Daoy (cell line): Measurements from ENCODE around the gene PRB3. TPM values are rescaled to one million over a fixed set of nuclear protein-coding genes. Genes with fewer than 3 reads are reported as not detected.

Experiments
- DNase-seq: peaks from one replicate; pipeline ENCODE4 v3.0.0-alpha.2; 2015; ENCODE audit warnings: low read depth
- total RNA-seq: library from RNA; depleted of rRNA; stranded (reverse); fragments of >200 nt; shearing (Covaris generic); gene quantifications from 2 replicates; pipeline ENCODE4 v1.2.3, GENCODE V29; 2014; rRNA removed

Gene PRB3
- total RNA-seq: not detected in 2 replicates

GRCh38 chr12:11269607-11270006 is at the start of gene PRB3:
PRB3 (minus strand) TSS chr12:11269707; CDS start chr12:11269669, 38 bp downstream.
- DNase-seq: no peak

DNA sequence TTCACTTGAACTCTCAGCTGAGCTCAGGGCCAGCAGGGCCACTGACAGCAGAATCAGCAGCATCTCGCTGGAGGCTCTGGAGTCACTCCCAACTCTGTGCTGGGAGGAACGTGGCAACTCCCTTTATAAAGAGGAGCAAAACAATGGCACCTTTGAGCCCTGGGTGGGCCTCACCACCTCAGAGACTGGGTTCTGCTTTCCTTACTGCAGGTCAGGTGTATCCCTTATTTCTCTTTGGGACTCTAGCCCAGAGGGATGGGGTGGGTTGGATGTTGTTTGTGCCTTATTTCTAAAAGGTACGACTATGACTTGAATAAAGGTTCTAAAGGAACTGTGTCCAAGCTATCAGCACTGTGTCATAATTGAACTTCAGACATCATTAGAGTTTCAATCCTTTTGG is 40.8 kb upstream of the PRB3 start, which contains the start of gene PRB4:
Gene PRB4 (minus strand): TSS at position 101 of the 400 bp plus-strand sequence. CDS start 38 bp downstream, at position 63.
- DNase-seq: no peak

DNA sequence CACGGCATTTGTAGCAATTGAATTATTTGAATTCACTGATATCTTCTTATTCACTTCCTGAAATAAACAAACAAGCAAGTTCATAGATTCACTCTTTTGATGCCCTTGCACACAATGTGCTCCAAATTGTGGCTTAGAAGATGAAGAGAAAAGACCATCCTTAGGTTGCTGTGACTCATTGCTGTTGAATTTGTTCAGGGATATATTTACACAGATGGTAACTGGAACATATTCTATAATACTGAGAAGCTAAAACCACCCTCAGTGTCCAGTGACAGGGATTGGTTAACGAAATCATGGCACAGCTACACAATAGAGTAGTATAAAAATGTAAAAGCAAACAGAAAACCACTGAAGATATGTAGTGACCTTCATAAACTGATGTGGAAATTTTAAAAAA is 37.6 kb upstream of the PRB3 start:
- no peak for DNase-seq

DNA sequence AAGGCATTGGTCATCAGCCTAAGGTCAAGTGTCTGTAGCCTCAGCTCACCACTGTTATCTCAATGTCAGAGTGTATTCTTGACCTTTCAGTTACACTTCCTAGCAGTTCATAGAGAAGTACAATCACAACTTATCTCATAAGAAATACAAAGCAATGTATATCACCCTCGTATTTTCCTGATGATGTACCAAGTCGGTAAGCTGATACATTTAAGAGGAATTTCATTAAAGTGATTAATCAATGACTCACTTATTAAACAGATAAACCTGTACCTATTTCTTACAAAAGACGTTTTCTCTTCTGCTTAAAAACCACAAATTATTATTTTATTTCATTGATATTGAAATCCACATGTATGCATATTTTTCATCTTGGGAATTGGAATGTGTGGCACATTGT is 3.9 kb upstream of the PRB3 start:
- DNase-seq: no peak

DNA sequence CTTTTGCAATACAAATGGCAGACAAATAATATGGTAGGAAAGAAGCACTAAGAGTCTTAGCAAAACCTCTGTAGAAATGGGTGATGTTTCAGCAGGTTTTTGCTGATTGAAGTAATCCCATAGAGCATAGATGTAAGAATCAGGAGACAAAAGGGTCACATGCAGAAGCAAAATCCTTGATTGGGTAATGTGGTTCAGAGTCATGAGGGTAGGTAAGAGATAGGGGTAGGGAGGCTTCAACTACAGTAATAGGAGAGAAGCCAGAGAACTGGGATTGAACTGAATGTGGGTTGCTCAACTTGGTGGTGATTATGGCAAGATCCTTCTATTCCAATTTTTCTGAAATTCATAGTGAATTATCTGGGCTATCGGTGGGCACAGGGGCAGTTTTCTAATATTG is 5.0 kb downstream of the PRB3 start:
- no peak for DNase-seq

GRCh38 chr12:11246489-11246888 is 23.0 kb downstream of the PRB3 start:
- DNase-seq: no peak

DNA sequence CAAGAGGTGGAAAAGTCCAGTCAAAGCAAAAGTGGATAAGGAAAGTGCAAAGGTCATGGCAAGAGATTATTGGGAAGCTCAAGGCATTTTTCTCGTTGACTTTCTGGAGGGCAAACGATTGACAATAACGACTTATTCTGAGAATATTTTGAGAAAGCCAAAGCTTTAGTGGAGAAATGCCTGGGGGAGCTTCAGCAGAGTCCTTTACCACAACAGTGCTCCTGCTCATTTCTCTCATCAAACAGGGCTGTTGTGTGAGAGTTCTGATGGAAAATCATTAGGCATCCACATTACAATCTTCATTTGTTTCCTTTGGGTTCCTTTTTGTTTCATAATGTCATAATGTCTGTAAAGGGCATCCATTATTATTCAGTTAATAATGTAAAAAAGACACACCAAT is 26.9 kb downstream of the PRB3 start:
- no peak for DNase-seq

DNA sequence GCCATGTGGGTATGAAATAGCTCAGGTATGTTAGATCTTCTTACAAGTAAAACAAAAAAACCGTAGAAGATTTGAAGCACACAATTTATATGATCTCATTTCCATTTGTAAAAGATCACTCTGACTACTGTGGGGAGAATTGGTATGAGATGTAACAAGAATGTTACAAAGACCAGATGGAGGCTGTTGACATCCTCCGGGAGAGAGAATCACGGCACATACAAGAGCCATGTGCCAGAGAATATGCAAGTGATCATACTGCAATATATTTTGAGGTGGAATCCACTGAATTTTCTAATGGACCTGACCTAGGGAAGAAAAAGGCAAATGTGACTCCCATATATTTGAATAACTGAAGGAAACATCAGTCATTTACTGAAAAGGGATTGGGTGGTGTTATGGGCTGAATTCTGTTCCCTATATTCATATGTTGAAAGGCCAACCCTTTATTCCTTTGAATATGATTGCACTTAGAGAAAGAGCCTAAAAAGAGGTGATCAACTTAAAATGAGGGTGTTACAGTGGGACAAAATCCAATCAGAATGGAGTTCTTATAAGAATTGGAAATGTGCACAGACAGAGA is 29.1 kb downstream of the PRB3 start:
- DNase-seq: no peak

DNA sequence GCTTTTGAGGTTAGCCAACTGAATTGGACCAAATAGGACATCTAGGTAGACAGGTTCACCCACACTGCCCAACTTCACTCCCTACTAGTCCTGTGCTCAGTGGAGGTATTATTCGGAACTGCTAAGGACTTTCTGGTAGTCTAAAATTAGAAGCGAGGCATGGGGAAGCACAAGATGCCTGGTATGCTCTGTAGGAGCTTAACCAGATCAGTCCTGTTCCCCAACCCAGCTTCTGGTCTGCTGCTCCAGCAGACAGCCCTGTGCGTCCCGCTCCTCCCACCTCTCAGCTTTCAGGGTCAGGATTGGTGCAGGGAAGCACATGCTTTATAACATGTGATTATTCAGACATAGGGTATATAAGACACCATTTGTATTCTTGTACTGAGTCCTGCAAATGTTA is 31.2 kb downstream of the PRB3 start:
- DNase-seq: no peak

GRCh38 chr12:11233532-11233931 is 36.0 kb downstream of the PRB3 start:
- DNase-seq: no peak

- DNase-seq: peak; percentile 18
Observed at GRCh38 chr12:11228296-11228879, 41.1 kb downstream of the PRB3 start.

- no peak for DNase-seq
Observed at GRCh38 chr12:11227373-11227772, 42.1 kb downstream of the PRB3 start.

Other genes with a start within 250 kb of the PRB3 start
- gene TAS2R19, start 247.1 kb downstream of the PRB3 start, total RNA-seq: 9.0 TPM in 1 of 2 replicates, not detected in the other
- 0.97 TPM in 1 of 2 replicates, not detected in the other for gene TAS2R31, start 238.3 kb downstream of the PRB3 start, total RNA-seq
- not detected in 2 replicates for gene TAS2R46, start 207.4 kb downstream of the PRB3 start, total RNA-seq
- 1.6 TPM in 1 of 2 replicates, not detected in the other for gene TAS2R43, start 177.4 kb downstream of the PRB3 start, total RNA-seq
- gene TAS2R30, start 135.1 kb downstream of the PRB3 start, total RNA-seq: 0.46 TPM in 1 of 2 replicates, not detected in the other
- 7.7 and 7.9 TPM in 2 replicates for gene SMIM10L1, start 98.5 kb downstream of the PRB3 start, total RNA-seq
- not detected in 2 replicates for gene TAS2R42, start 82.8 kb downstream of the PRB3 start, total RNA-seq
- gene PRB4, start 40.7 kb upstream of the PRB3 start, total RNA-seq: not detected in 2 replicates
- gene PRB2, start 125.9 kb upstream of the PRB3 start, total RNA-seq: not detected in 2 replicates